Activated B cell treated with CpG ODN at 0.5 μM for 24 hours (primary cell): Measurements from ENCODE around the gene KLHL11. TPM values are rescaled to one million over a fixed set of nuclear protein-coding genes. Genes with fewer than 3 reads are reported as not detected.
"Not testable (repeated sequence)": the region's sequence is repeated elsewhere in the genome, so short reads cannot be mapped to it uniquely, and the experiment has no call there.

Experiments used
- ATAC-seq: fragments of 200-7000 bp; cut with Tn5 transposase; one replicate; pipeline ENCODE4 v1.10.0; 2021; ENCODE audit warnings: low read depth, mild to moderate bottlenecking, moderate library complexity
- CTCF ChIA-PET: fragments of 350-600 bp; sonication (Branson Sonifier 250); formaldehyde crosslinking; loops from one replicate; lab custom pipeline; 2021; ENCODE audit warnings: antibody characterized with exemption; lab: Charles Lee
- POLR2A ChIA-PET: fragments of 350-600 bp; sonication (Branson Sonifier 250); formaldehyde crosslinking; loops from one replicate; lab custom pipeline; 2021; ENCODE audit warnings: antibody characterized with exemption; lab: Charles Lee
- DNase-seq: peaks from one replicate; pipeline ENCODE4 v3.0.0; 2022
- H3K27ac Mint-ChIP-seq: one replicate; pipeline ENCODE4 v1.8.0; 2020; ENCODE audit warnings: mixed read lengths
- H3K27me3 Mint-ChIP-seq: one replicate; pipeline ENCODE4 v1.8.0; 2021; ENCODE audit warnings: mixed read lengths
- H3K36me3 Mint-ChIP-seq: one replicate; pipeline ENCODE4 v1.8.0; 2021; ENCODE audit warnings: low read depth, mixed read lengths
- H3K4me1 Mint-ChIP-seq: one replicate; pipeline ENCODE4 v1.8.0; 2021; ENCODE audit warnings: mixed read lengths
- H3K4me3 Mint-ChIP-seq: one replicate; pipeline ENCODE4 v1.8.0; 2020; ENCODE audit warnings: mild to moderate bottlenecking, mixed read lengths
- H3K9me3 Mint-ChIP-seq: one replicate; pipeline ENCODE4 v1.8.0; 2020; ENCODE audit warnings: mixed read lengths
- CTCF ChIP-seq: fragments of 200-600 bp; IDR thresholded peaks from one replicate; pipeline ENCODE4 v1.8.0; 2022; ENCODE audit warnings: antibody characterized with exemption, mild to moderate bottlenecking
- intact Hi-C: fragments of 100-400 bp; cut with micrococcal nuclease; formaldehyde crosslinking; loops from one replicate; pipeline ENCODE4 v1.15.1; 2024
- total RNA-seq: library from RNA; stranded (reverse); gene quantifications from 2 replicates; pipeline ENCODE4 v1.2.3, GENCODE V29; 2022

Gene KLHL11
- total RNA-seq, 1 donor from 2014 or later = 17.3 TPM

GRCh38 chr17:41837761-41838538 lies 27.3 kb downstream of the KLHL11 start, which contains the start of gene KLHL10:
TSS of gene KLHL10 (plus strand) at chr17:41837825. CDS start at chr17:41837933, 108 bp downstream.
- Mint-ChIP-seq H3K36me3 (peaks cover under 1% of the 10 kb centered on the region), H3K27ac (no peak within 1 kb of the TSS), H3K9me3 (no peaks in the 10 kb centered on the region), H3K4me1 (peaks cover 13% of the 10 kb centered on the region), H3K27me3 (no peaks in the 10 kb centered on the region), H3K4me3 (peak within 1 kb of the TSS; percentile 87)
- ChIA-PET POLR2A (interaction anchor here (0.5 to 0.6 kb wide), 2 partner anchors 72 to 105 kb away, joined by 4 to 6 read pairs; no protein-coding TSS in a partner anchor), CTCF (no interaction called here)
- intact Hi-C loops = no loop called here
- TF ChIP-seq CTCF = no peak
- no peak for DNase-seq
- no peak for ATAC-seq

GRCh38 chr17:41836550-41837196 lies 28.6 kb downstream of the KLHL11 start:
- no peak for DNase-seq
- Mint-ChIP-seq H3K9me3 (no peaks in the 10 kb centered on the region), H3K4me3 (peak overlapping the region; percentile 87), H3K4me1 (peaks cover 13% of the 10 kb centered on the region), H3K36me3 (peaks cover 9% of the 10 kb centered on the region), H3K27me3 (no peaks in the 10 kb centered on the region), H3K27ac (peak overlapping the region; percentile 41)
- no peak for TF ChIP-seq CTCF
- no peak for ATAC-seq
- intact Hi-C loops = no loop called here
- CTCF ChIA-PET = no interaction called here
- POLR2A ChIA-PET = interaction anchor here (2.7 kb wide), 1 partner anchor 28 kb away, joined by 10 read pairs; the partner anchor contains the start of gene KLHL11

GRCh38 chr17:41835800-41836549 lies 29.2 kb downstream of the KLHL11 start, which contains the start of gene NT5C3B:
TSS of gene NT5C3B (minus strand) at chr17:41836232. CDS start at chr17:41836193, 39 bp downstream.
- TF ChIP-seq CTCF = no peak
- Mint-ChIP-seq H3K4me3 (peak within 1 kb of the TSS; percentile 87), H3K4me1 (peaks cover 13% of the 10 kb centered on the region), H3K27me3 (no peaks in the 10 kb centered on the region), H3K27ac (peak within 1 kb of the TSS; percentile 41), H3K9me3 (no peaks in the 10 kb centered on the region), H3K36me3 (peaks cover 13% of the 10 kb centered on the region)
- CTCF ChIA-PET = interaction anchor here (0.7 kb wide), 1 partner anchor 26 kb away, joined by 3 read pairs; no protein-coding TSS in a partner anchor
- peak; percentile 87 for ATAC-seq
- intact Hi-C loops = no loop called here
- POLR2A ChIA-PET = interaction anchor here (1.3 to 2.7 kb wide), 3 partner anchors 29 to 147 kb away, joined by 4 to 10 read pairs (median 4); partner anchors contain the start of genes EIF1, JUP and KLHL11
- DNase-seq = peak; percentile 65

DNA sequence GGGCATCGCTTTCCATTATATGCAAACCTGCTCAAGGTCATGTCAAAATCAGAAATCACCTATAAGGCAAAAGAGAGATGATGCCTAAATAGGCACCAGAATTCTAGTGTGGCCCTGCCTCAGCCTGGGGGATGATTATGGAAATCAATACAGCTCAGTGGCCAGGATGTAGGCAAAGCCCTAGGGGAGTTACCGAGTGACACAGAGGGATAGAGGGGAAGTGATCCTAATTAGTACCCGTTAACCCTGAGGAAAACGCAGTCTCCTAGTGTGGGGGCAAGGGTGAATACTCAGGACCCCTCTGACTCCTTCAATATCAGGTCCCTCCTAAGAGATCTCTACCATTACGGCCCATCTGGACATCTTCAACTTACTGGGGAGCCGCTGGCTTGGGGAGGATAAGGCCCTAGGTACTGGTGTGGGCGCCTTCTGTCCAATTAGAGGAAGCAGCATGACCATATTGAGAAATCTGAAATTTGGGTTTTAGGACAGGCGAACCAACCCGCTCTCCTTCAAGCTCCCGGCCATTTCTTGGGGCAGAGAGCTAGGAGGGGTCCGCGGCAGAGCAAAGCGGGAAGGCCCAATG lies 29.9 kb downstream of the KLHL11 start:
- TF ChIP-seq CTCF = no peak
- H3K36me3 Mint-ChIP-seq = peaks cover 19% of the 10 kb centered on the region
- peak overlapping the region; percentile 87 for H3K4me3 Mint-ChIP-seq
- CTCF ChIA-PET = interaction anchor here (0.7 kb wide), 1 partner anchor 26 kb away, joined by 3 read pairs; no protein-coding TSS in a partner anchor
- no peak overlapping the region for H3K27ac Mint-ChIP-seq
- no peak for DNase-seq
- POLR2A ChIA-PET = interaction anchor here (1.3 to 2.7 kb wide), 3 partner anchors 30 to 146 kb away, joined by 4 to 10 read pairs (median 4); partner anchors contain the start of genes EIF1, JUP and KLHL11
- intact Hi-C loops = no loop called here
- peaks cover 13% of the 10 kb centered on the region for H3K4me1 Mint-ChIP-seq
- ATAC-seq = peak; percentile 50
- H3K27me3 Mint-ChIP-seq = no peaks in the 10 kb centered on the region
- H3K9me3 Mint-ChIP-seq = no peaks in the 10 kb centered on the region

GRCh38 chr17:41829961-41830360 lies 35.3 kb downstream of the KLHL11 start:
- H3K4me1 Mint-ChIP-seq, H3K27ac Mint-ChIP-seq, intact Hi-C loops, H3K27me3 Mint-ChIP-seq, H3K9me3 Mint-ChIP-seq, H3K4me3 Mint-ChIP-seq, POLR2A ChIA-PET, ATAC-seq, DNase-seq: not testable (repeated sequence)
- CTCF ChIA-PET = interaction anchor here (1.4 kb wide), 1 partner anchor 19 kb away, joined by 3 read pairs; no protein-coding TSS in a partner anchor
- peaks cover 55% of the 10 kb centered on the region for H3K36me3 Mint-ChIP-seq
